WTC11 (cell line): ENCODE measurements around the gene CCM2L. TPM values are rescaled to one million over a fixed set of nuclear protein-coding genes. Genes with fewer than 3 reads are reported as not detected.

Experiments
- ATAC-seq: fragments of 200-7000 bp; cut with Tn5 transposase; 2 replicates; pipeline ENCODE4 v1.10.0; 2021; ENCODE audit warnings: mild to moderate bottlenecking, moderate library complexity
- CTCF ChIA-PET: fragments of 300-600 bp; sonication (Branson Sonifier 250); formaldehyde crosslinking; loops from one replicate; lab custom pipeline; 2021; ENCODE audit warnings: antibody characterized with exemption; lab: Charles Lee
- POLR2A ChIA-PET: fragments of 350-600 bp; sonication (Branson Sonifier 250); formaldehyde crosslinking; loops from one replicate; lab custom pipeline; 2021; ENCODE audit warnings: antibody characterized with exemption; lab: Charles Lee
- DNase-seq: peaks from one replicate; pipeline ENCODE4 v3.0.0; 2021; ENCODE audit warnings: low spot score
- H3K27ac Mint-ChIP-seq: 2 replicates; pipeline ENCODE4 v1.8.0; 2021; ENCODE audit warnings: mixed read lengths
- H3K27me3 Mint-ChIP-seq: 2 replicates; pipeline ENCODE4 v1.8.0; 2021; ENCODE audit warnings: low read depth, mild to moderate bottlenecking, moderate library complexity, mixed read lengths
- H3K36me3 Mint-ChIP-seq: 2 replicates; pipeline ENCODE4 v1.8.0; 2021; ENCODE audit warnings: mixed read lengths
- H3K4me1 Mint-ChIP-seq: 2 replicates; pipeline ENCODE4 v1.8.0; 2022; ENCODE audit warnings: mixed read lengths
- H3K4me3 Mint-ChIP-seq: 2 replicates; pipeline ENCODE4 v1.8.0; 2021; ENCODE audit warnings: mild to moderate bottlenecking, moderate library complexity, mixed read lengths
- H3K9me3 Mint-ChIP-seq: 2 replicates; pipeline ENCODE4 v1.8.0; 2021; ENCODE audit warnings: mixed read lengths
- ATF6 ChIP-seq: sonication (generic); formaldehyde crosslinking; IDR thresholded peaks from 2 replicates; pipeline ENCODE4 v1.8.1; 2023; ENCODE audit warnings: mild to moderate bottlenecking, missing genetic modification reagents
- CBFB ChIP-seq: sonication (generic); formaldehyde crosslinking; IDR thresholded peaks from 2 replicates; pipeline ENCODE4 v1.8.1; 2022; ENCODE audit warnings: mild to moderate bottlenecking, low read depth, missing genetic modification reagents
- CDX4 ChIP-seq: fragments of 250-450 bp; sonication (Bioruptor Pico); IDR thresholded peaks from 2 replicates; pipeline ENCODE4 v1.9.0; 2021; ENCODE audit warnings: moderate library complexity, mild to moderate bottlenecking, inconsistent platforms, borderline replicate concordance
- CREM ChIP-seq: sonication (generic); formaldehyde crosslinking; IDR thresholded peaks from 2 replicates; pipeline ENCODE4 v1.8.1; 2022; ENCODE audit warnings: mild to moderate bottlenecking, missing genetic modification reagents, moderate library complexity
- E2F4 ChIP-seq: sonication (generic); formaldehyde crosslinking; IDR thresholded peaks from 2 replicates; pipeline ENCODE4 v1.8.1; 2022; ENCODE audit warnings: low read depth, mild to moderate bottlenecking, moderate library complexity, missing genetic modification reagents, borderline replicate concordance
- ERG ChIP-seq: fragments of 250-450 bp; sonication (Bioruptor Pico); IDR thresholded peaks from 2 replicates; pipeline ENCODE4 v1.8.0; 2021; ENCODE audit warnings: mild to moderate bottlenecking
- FOXP1 ChIP-seq: sonication (generic); formaldehyde crosslinking; IDR thresholded peaks from 2 replicates; pipeline ENCODE4 v1.8.0; 2022; ENCODE audit warnings: missing genetic modification reagents, mild to moderate bottlenecking, moderate library complexity, borderline replicate concordance
- FOXP4 ChIP-seq: sonication (generic); formaldehyde crosslinking; IDR thresholded peaks from 2 replicates; pipeline ENCODE4 v1.8.0; 2022; ENCODE audit warnings: mild to moderate bottlenecking, missing genetic modification reagents
- GABPB1 ChIP-seq: sonication (generic); formaldehyde crosslinking; IDR thresholded peaks from 2 replicates; pipeline ENCODE4 v1.8.1; 2023; ENCODE audit warnings: mild to moderate bottlenecking, missing genetic modification reagents
- NFATC4 ChIP-seq: fragments of 250-450 bp; sonication (Bioruptor Pico); IDR thresholded peaks from 2 replicates; pipeline ENCODE4 v1.9.0; 2021; ENCODE audit warnings: mild to moderate bottlenecking
- NFYB ChIP-seq: sonication (generic); formaldehyde crosslinking; conservative IDR thresholded peaks from 2 replicates; pipeline ENCODE4 v1.8.0; 2022; ENCODE audit warnings: low read depth, missing genetic modification reagents
- TEAD1 ChIP-seq: sonication (generic); formaldehyde crosslinking; IDR thresholded peaks from 2 replicates; pipeline ENCODE4 v1.8.0; 2022; ENCODE audit warnings: mild to moderate bottlenecking, missing genetic modification reagents
- ZBTB21 ChIP-seq: sonication (generic); formaldehyde crosslinking; IDR thresholded peaks from 2 replicates; pipeline ENCODE4 v1.8.1; 2023; ENCODE audit warnings: mild to moderate bottlenecking, missing genetic modification reagents, borderline replicate concordance
- ZNF121 ChIP-seq: sonication (generic); formaldehyde crosslinking; IDR thresholded peaks from 2 replicates; pipeline ENCODE4 v1.8.0; 2023; ENCODE audit warnings: missing genetic modification reagents
- ZNF232 ChIP-seq: sonication (generic); formaldehyde crosslinking; IDR thresholded peaks from 2 replicates; pipeline ENCODE4 v1.8.0; 2022; ENCODE audit warnings: mild to moderate bottlenecking, missing genetic modification reagents
- ZNF263 ChIP-seq: sonication (generic); formaldehyde crosslinking; IDR thresholded peaks from 2 replicates; pipeline ENCODE4 v1.8.1; 2022; ENCODE audit warnings: low read depth, mild to moderate bottlenecking, moderate library complexity, missing genetic modification reagents
- ZNF281 ChIP-seq: sonication (generic); formaldehyde crosslinking; IDR thresholded peaks from 2 replicates; pipeline ENCODE4 v1.8.0; 2023; ENCODE audit warnings: mild to moderate bottlenecking, missing genetic modification reagents
- ZNF317 ChIP-seq: sonication (generic); formaldehyde crosslinking; IDR thresholded peaks from 2 replicates; pipeline ENCODE4 v1.8.1; 2023; ENCODE audit warnings: low read depth, mild to moderate bottlenecking, moderate library complexity, missing genetic modification reagents, borderline replicate concordance
- total RNA-seq: library from RNA; stranded (reverse); gene quantifications from 3 replicates; pipeline ENCODE4 v1.2.3, GENCODE V29; 2021

The CCM2L gene
- total RNA-seq, 1 experiment from 2014 or later = 7.8 TPM

- no peak for TF ChIP-seq ZBTB21
- TF ChIP-seq GABPB1 (CRISPR knock-in tag) = no peak
- TF ChIP-seq FOXP4 = no peak
- TF ChIP-seq TEAD1 = no peak
- no peak for TF ChIP-seq ZNF121 (CRISPR knock-in tag)
- no peak for TF ChIP-seq ZNF317
- TF ChIP-seq ZNF263 (CRISPR knock-in tag) = no peak
- no peak for TF ChIP-seq NFATC4 (CRISPR knock-in tag)
- no peak for TF ChIP-seq CREM
Observed at GRCh38 chr20:31992086-31992485, 18.2 kb upstream of the CCM2L start (continued).

GRCh38 chr20:31996996-31997395, 13.2 kb upstream of the CCM2L start:
- no peak for ATAC-seq
- CTCF ChIA-PET = interaction anchor here (1.3 kb wide), 1 partner anchor 21 kb away, joined by 3 read pairs; no protein-coding TSS in a partner anchor

More at GRCh38 chr20:31996996-31997395, 13.2 kb upstream of the CCM2L start:
- H3K4me1 Mint-ChIP-seq = peaks cover 9% of the 10 kb centered on the region
- H3K9me3 Mint-ChIP-seq = no peaks in the 10 kb centered on the region
- H3K4me3 Mint-ChIP-seq = no peak overlapping the region
- peaks cover 56% of the 10 kb centered on the region for H3K27me3 Mint-ChIP-seq
- POLR2A ChIA-PET = no interaction called here
- DNase-seq = no peak
- TF ChIP-seq NFYB (CRISPR knock-in tag) (no peak), ZNF232 (CRISPR knock-in tag) (no peak), ERG (no peak), ZBTB21 (no peak), ATF6 (CRISPR knock-in tag) (no peak), ZNF281 (no peak), CDX4 (CRISPR knock-in tag) (no peak), CBFB (CRISPR knock-in tag) (no peak), FOXP1 (CRISPR knock-in tag) (no peak), E2F4 (CRISPR knock-in tag) (no peak)
- no peaks in the 10 kb centered on the region for H3K36me3 Mint-ChIP-seq
- no peak overlapping the region for H3K27ac Mint-ChIP-seq
